Suppressor macrophage treated with lipopolysaccharide for 1 hour (primary cell): ENCODE measurements around the gene IGFBP2.

Experiments used
- DNase-seq, 3 donors: peaks; one replicate each; pipeline ENCODE4 v3.0.0-alpha.2; 2020 to 2022

The IGFBP2 gene

GRCh38 chr2:216664593-216665034 is 31.4 kb downstream of the IGFBP2 start:
- DNase-seq, result no peak

GRCh38 chr2:216665242-216665641 is 32.0 kb downstream of the IGFBP2 start:
- DNase-seq, result no peak

GRCh38 chr2:216665717-216666116 is 32.5 kb downstream of the IGFBP2 start:
- no peak for DNase-seq

DNA sequence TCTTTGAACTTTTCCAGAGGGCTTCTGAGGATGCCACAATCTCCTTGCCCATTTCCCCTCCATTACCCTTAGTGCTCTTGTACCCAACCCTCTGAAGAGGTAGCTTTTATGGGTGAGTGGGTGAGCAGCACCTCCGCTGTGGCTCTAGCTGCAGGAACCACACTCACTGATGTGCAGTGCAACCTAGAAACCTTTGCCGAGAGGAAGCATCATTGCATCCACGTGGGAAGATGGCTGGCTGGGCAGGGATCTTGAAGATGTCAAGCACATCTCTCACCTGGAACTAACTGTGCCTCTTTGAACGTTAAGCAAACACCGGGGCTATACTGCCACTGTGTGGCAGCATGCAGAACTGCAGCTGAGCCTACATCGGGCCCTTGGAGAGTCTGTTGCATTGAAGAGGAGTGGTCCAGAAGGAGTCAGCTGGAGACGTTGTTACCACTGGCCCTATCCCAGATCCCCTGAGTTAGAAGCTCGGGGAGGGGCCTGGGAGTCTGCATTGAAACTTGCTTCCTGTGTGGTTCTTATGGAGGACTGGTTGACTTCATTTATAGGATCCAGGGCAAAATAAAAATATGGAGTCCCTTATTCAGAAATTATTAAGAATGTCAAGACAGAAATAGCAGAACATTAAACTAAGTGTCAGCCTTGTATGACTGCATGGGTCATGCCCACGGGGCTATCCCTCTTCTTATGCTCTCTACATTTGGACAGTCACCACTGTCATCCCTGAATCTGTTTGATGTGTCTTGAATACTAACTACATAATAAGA is 33.4 kb downstream of the IGFBP2 start:
- DNase-seq, result peak; percentile 70 to 77 (median 72)

GRCh38 chr2:216670266-216671080 is 37.3 kb downstream of the IGFBP2 start:
- DNase-seq, result no peak

DNA sequence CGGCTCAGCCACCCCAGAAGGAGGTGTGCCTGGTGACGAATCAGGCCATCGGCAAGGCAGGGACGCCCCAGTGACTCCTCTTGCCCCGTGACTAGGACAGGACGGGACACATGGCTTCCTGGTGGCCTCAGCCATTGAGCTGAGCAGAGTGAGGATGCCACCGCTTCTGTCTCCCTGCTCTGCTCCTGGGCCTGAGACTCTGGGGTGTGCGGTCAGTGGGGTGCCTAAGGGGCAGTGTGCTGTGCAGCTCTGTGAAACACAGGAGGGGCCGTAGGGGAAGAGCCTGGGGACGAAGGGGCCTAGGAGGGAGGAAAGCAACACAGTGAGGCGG is 37.8 kb downstream of the IGFBP2 start:
- no peak for DNase-seq

- no peak for DNase-seq
These were observed 38.6 kb downstream of the IGFBP2 start for GRCh38 chr2:216671791-216672343.

- no peak for DNase-seq
These were observed 39.2 kb downstream of the IGFBP2 start for GRCh38 chr2:216672466-216672865.

DNA sequence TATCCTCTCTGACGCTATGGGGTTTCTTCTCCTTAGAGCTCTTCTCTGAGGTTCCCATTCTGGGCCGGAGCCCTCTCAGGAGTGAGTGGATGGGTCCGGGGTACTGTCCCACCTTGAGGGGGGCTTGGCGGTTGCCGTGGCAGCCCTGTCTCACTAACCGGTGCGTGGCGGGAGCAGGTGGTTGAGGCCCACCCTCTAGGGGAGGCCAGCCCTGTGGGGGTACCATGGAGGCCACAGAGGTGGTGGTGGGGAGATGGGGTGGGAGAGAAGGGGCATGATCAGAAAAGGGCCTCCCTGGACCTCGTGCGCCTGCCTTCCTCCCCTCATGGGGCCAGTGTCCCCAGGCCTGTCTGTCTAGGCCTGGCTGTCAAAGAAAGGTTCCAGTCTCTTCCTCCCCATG is 39.8 kb downstream of the IGFBP2 start:
- DNase-seq, result no peak

GRCh38 chr2:216673609-216674008 is 40.4 kb downstream of the IGFBP2 start:
- no peak for DNase-seq

DNA sequence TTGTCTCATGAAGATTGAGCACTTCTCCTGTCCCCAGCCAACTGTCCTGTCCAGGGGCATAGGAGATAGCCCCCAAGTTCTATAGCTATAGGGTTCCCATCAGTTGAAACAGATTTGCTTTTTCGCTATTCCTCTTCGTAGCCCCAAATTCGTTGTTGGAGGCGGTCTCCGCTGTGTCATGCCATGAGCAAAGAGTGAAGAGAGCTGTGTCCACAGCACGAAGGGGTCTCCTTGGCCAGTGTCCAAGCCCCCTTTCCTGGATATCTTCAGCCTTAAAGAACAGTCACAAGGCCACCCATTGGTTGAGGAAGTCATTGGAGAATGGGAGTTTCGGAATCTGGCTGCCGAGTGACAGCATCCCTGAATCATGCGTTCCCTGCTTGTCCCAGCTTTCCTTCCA is 41.2 kb downstream of the IGFBP2 start:
- no peak for DNase-seq

- no peak for DNase-seq
These were observed 43.4 kb downstream of the IGFBP2 start for GRCh38 chr2:216676630-216677029.

DNA sequence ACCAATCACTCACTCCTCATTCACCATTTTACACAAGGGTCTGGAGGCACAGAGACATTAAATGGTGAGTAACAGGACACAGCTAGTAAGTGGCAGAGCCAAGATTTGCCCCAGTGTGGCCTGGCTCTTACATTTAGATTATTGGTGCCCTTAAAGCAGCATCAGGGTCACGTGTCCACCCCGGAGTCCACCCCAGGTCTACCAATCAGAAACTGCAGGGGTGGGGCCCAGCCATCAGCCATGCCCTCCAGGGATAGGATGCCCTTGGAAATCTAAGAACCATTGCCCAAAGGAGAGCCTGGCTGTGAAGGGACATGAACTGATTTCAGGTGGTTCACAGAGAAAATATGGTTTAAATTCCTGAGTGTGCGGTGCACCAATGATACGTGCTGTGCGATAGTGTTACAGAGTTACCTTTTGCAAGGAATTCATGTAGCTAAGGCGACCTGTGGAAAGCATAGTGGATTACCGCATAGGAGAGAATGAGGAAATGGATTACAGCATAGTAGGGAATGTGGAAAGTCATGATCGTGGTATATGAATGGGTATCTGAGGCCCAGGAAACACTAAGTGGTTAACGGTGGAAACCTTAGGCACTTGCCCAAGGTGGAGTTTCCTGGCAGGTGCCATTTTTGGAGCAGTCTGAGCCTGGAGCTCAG is 44.3 kb downstream of the IGFBP2 start:
- DNase-seq, result no peak

DNA sequence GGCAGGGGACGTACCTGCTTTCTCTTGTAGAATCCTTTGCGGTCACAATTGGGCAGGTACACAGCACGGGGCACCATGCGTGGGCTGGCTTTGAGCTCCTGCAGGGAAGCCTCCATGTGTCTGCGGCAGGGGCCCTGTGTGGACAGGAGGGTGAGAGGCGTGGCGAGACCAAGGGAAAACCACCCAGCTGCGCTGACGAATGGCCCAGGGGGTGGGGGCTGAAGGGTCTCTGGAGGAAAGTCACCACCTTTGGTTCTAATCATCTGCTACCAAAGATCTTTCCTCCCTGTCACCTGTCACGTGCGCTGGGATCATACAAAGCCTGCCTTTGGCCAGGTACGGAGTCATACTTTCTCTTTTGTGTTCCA is 44.9 kb downstream of the IGFBP2 start:
- no peak for DNase-seq

GRCh38 chr2:216678813-216679657 is 45.8 kb downstream of the IGFBP2 start:
- DNase-seq, result no peak

- no peak for DNase-seq
These were observed 46.4 kb downstream of the IGFBP2 start for GRCh38 chr2:216679658-216680024.

GRCh38 chr2:216680951-216681629 is 47.9 kb downstream of the IGFBP2 start:
- DNase-seq, result no peak

DNA sequence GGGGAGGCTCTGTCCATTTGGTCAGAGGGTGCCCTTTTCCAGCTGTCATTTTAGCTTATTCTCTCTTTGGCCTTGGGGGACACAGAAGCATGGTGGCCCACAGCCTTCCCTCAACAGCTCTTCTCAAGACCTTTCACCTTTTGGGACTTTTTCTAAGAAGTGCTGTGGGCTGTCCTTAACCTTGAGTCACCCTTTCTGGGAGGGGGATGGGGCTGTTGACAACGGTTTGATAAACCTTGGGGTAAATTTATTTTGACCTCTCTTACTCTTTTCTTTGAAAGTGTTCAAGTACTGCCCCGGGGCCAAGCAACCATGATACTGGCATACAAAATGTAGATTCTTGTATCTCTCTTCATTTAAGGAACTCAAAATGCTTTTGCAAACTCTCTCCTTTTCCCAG is 48.5 kb downstream of the IGFBP2 start:
- DNase-seq, result no peak

- peak; percentile 80 to 85 (median 84) for DNase-seq
These were observed 50.6 kb downstream of the IGFBP2 start for GRCh38 chr2:216683846-216684245.

GRCh38 chr2:216685327-216685875 is 52.2 kb downstream of the IGFBP2 start:
- no peak for DNase-seq

GRCh38 chr2:216687111-216687510 is 53.9 kb downstream of the IGFBP2 start:
- no peak for DNase-seq

DNA sequence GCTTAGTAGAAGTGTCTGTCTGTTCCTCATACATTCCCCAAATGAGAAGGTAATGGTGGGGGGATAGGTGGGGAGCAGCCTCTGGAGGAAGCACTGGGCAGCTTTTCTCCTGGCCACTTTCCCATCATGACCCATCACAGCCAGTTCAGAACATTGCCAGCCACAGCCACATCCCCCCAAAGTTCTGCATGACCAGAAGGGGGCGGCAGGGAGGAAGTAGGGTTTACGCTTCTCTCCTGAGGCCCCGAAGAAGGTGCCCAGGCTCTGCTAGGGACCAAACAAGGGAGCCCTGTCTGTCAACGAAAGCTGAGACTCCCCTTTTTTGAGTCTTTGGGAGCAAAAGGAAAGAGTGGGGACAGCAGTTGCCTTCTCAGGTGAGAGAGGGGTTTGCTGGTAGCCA is 54.4 kb downstream of the IGFBP2 start:
- peak; percentile 30 to 42 (median 38) for DNase-seq
